Nucleus accumbens (tissue), 56 donors: ENCODE data around the gene CBL.
A peak's percentile ranks its signal among the peaks of the same experiment; 100 is the strongest.
"Not testable (repeated sequence)": the region's sequence is repeated elsewhere in the genome, so short reads cannot be mapped to it uniquely, and the experiment has no call there.

Experiments used
- DNase-seq, 56 donors: peaks; one replicate each; lab custom pipeline; 2025; lab: John Stamatoyannopoulos, UW

CBL gene

GRCh38 chr11:119205574-119206510 is at the start of gene CBL:
TSS of gene CBL (plus strand) at chr11:119206339. CDS start at chr11:119206418, 79 bp downstream.
- peak in 55 of 56 donors; percentile 49 to 97 (median 90) for DNase-seq

- DNase-seq: no peak
These were observed 49.6 kb upstream of the CBL start for GRCh38 chr11:119156496-119156895.

GRCh38 chr11:119157063-119157462 is 49.1 kb upstream of the CBL start:
- DNase-seq: no peak

- no peak for DNase-seq
These were observed 47.7 kb upstream of the CBL start for GRCh38 chr11:119158467-119158866.

- DNase-seq: no peak
These were observed 46.0 kb upstream of the CBL start for GRCh38 chr11:119160151-119160550.

- no peak for DNase-seq
These were observed 44.3 kb upstream of the CBL start for GRCh38 chr11:119161871-119162270.

- no peak for DNase-seq
These were observed 39.6 kb upstream of the CBL start for GRCh38 chr11:119166368-119167076.

GRCh38 chr11:119167077-119167458 is 39.1 kb upstream of the CBL start:
- not testable (repeated sequence) for DNase-seq

- DNase-seq: peak in 14 of 56 donors; percentile 5 to 63 (median 18)
These were observed 38.2 kb upstream of the CBL start for GRCh38 chr11:119167933-119168332.

GRCh38 chr11:119168471-119169281 is 37.5 kb upstream of the CBL start, which contains the start of gene NLRX1:
TSS of gene NLRX1 (plus strand) at chr11:119168725. CDS start at chr11:119171404, 2,679 bp downstream.
- DNase-seq: peak in 54 of 56 donors; percentile 24 to 82 (median 57)

- peak in 3 of 56 donors; percentile 38 to 48 (median 43) for DNase-seq
These were observed 36.8 kb upstream of the CBL start for GRCh38 chr11:119169282-119169719.

GRCh38 chr11:119172513-119172912 is 33.6 kb upstream of the CBL start:
- DNase-seq: no peak

GRCh38 chr11:119173453-119173852 is 32.7 kb upstream of the CBL start:
- no peak for DNase-seq

GRCh38 chr11:119175493-119176077 is 30.6 kb upstream of the CBL start:
- DNase-seq: peak in 1 of 56 donors; percentile 23

- DNase-seq: no peak
These were observed 27.9 kb upstream of the CBL start for GRCh38 chr11:119178166-119178680.

GRCh38 chr11:119179342-119179741 is 26.8 kb upstream of the CBL start:
- no peak for DNase-seq

GRCh38 chr11:119179983-119180382 is 26.2 kb upstream of the CBL start:
- no peak for DNase-seq

GRCh38 chr11:119180729-119181676 is 25.1 kb upstream of the CBL start:
- DNase-seq: no peak
